ENCODE data around the gene ELOVL5.

ELOVL5 gene

DNA sequence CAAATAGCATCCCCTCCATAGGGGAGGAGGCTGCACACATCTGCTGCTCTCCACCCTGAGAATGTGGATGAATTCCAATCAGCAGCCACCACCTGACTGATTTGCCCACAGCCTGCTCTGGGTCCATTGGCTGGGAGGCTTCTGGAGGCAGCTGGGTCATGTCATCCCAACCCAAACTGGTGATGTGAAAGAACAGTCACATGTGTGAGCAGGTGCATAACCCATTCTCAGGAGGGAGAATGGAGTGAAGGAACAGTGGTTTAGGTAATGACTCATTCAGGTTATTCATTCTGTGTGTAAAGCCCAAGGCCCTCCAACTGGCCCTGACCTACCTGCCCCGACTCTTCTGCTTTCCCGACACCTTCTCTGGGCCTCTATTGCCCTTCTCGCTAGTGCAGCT is 109.2 kb downstream of the ELOVL5 start:
- DNase-seq (ENCODE audit: low read depth): no peak

DNA sequence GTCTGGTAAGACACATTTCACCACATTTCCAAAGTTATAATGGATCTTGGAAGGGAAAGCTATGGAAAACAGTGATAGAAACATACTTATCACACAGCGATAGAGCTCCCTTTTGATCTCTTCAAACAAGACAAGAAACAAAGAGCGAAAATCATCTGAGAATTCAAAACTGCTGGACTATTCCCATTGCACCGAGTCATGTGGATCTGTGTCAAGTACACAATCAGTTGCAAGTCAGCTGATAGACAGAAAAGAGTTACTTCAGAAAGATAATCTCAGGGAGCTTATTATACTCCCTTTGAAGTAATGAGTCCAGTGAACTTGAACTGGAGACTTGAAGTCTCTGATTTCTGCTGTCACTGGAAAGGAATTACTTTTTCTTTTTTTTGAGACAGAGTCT is 110.4 kb downstream of the ELOVL5 start:
- no peak for DNase-seq (ENCODE audit: low read depth)

DNA sequence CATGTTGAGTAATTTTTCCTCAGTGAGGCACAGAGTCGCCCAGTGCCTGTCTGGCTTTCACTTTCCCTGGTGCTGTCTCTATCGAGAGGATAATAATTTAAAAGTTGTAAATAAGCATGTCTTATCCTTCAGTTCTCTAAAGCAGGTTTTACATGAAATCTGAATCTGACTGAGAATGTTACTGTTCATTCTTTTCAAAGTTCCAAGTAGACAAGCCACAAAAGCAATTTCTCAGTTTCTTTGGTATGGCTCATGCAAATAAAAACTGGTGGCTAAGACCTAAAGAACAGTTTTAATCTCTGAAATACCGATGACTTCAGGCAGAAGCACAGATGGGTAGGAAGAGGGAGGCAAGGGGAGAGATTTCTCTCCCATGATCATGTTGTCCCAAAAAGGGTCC is 112.5 kb downstream of the ELOVL5 start:
- no peak for DNase-seq (ENCODE audit: low read depth)

DNA sequence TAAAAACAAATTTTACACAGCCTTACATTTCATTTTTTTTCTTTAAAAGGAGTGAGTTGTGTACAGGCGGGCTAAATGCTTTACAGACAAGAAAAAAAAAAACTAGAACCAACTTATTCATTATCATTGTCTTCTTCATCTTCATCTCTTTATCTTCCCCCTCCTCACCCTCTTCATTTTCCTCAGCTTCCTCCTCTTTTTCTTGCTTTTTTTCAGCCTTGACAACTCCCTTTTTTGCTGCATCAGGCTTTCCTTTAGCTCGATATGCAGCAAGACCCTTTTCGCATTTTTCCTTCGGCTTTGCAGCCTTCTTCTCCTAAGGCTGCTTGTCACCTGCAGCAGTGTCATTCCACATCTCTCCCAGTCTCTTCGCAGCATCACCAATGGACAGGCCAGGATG is 113.2 kb downstream of the ELOVL5 start:
- no peak for DNase-seq (ENCODE audit: low read depth)

GRCh38 chr6:53233309-53233708 is 115.4 kb downstream of the ELOVL5 start:
- no peak for DNase-seq (ENCODE audit: low read depth)

- no peak for DNase-seq (ENCODE audit: low read depth)
These were observed 117.8 kb downstream of the ELOVL5 start for GRCh38 chr6:53230775-53231467.

- no peak for DNase-seq (ENCODE audit: low read depth)
These were observed 120.9 kb downstream of the ELOVL5 start for GRCh38 chr6:53227847-53228246.

DNA sequence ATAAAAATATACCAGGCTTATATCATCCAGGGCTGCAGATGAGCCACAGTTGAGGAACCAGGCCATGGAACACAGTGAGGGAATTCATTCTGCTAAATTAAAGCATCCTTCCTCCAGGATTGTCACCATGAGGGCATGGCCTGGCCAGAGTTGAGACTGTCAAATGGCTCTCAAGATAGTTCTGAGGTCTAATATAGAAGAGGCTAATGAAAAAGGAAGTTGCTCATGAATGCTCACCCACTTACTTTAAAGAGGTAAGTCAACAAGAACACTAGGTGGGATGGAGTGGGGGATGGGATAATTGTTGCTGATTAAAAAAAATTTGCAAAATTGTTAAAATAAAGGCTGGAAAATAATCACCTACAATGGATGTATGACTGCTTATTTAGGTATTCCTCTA is 128.1 kb downstream of the ELOVL5 start:
- no peak for DNase-seq (ENCODE audit: low read depth)
